Measurements from ENCODE around the gene BAD.

- TF ChIP-seq CTCF (IDR thresholded peaks at IDR 0.05; ENCODE audit: low read length), result no peak
- no peak for TF ChIP-seq EZH2phosphoT487 (IDR thresholded peaks at IDR 0.05; ENCODE audit: low read length)
These were observed 2.3 kb upstream of the BAD start for GRCh38 chr11:64286801-64287159.

Measured in MM.1S (cell line).